Calu3 (cell line): ENCODE measurements around the gene NFE2L2. TPM values are rescaled to one million over a fixed set of nuclear protein-coding genes. Genes with fewer than 3 reads are reported as not detected.
"Not testable (repeated sequence)": the region's sequence is repeated elsewhere in the genome, so short reads cannot be mapped to it uniquely, and the experiment has no call there.

Experiments
- BruUV-seq: library from RNA; stranded (reverse); fragments of 400-500 nt; replicated peaks from 2 replicates; lab custom pipeline; 2021; lab: Mats Ljungman, UMichigan
- CTCF ChIA-PET: fragments of 300-600 bp; sonication (Branson Sonifier 250); formaldehyde crosslinking; loops from one replicate; lab custom pipeline; 2022; ENCODE audit warnings: antibody characterized with exemption; lab: Charles Lee
- DNase-seq: peaks from one replicate; pipeline ENCODE4 v3.0.0; 2022
- H3K27ac Mint-ChIP-seq: one replicate; pipeline ENCODE4 v1.8.0; 2022; ENCODE audit warnings: mixed read lengths; ENCODE audit not compliant: unreplicated experiment
- H3K27me3 Mint-ChIP-seq: one replicate; pipeline ENCODE4 v1.8.0; 2022; ENCODE audit warnings: mixed read lengths; ENCODE audit not compliant: unreplicated experiment
- H3K36me3 Mint-ChIP-seq: one replicate; pipeline ENCODE4 v1.8.0; 2022; ENCODE audit warnings: mild to moderate bottlenecking, moderate library complexity, mixed read lengths; ENCODE audit not compliant: insufficient read depth, unreplicated experiment
- H3K4me1 Mint-ChIP-seq: one replicate; pipeline ENCODE4 v1.8.0; 2022; ENCODE audit warnings: mild to moderate bottlenecking, low read depth, mixed read lengths; ENCODE audit not compliant: unreplicated experiment
- H3K4me3 Mint-ChIP-seq: one replicate; pipeline ENCODE4 v1.8.0; 2022; ENCODE audit warnings: mild to moderate bottlenecking, low read depth, moderate library complexity, mixed read lengths; ENCODE audit not compliant: unreplicated experiment
- H3K9me3 Mint-ChIP-seq: one replicate; pipeline ENCODE4 v1.8.0; 2022; ENCODE audit warnings: low read depth, mixed read lengths; ENCODE audit not compliant: unreplicated experiment
- CTCF ChIP-seq: fragments of 200-600 bp; IDR thresholded peaks from one replicate; pipeline ENCODE4 v1.8.0; 2022; ENCODE audit warnings: antibody characterized with exemption; ENCODE audit not compliant: unreplicated experiment
- intact Hi-C: fragments of 100-400 bp; cut with micrococcal nuclease; formaldehyde crosslinking; loops from one replicate; pipeline ENCODE4 v1.10.0; 2022; ENCODE audit not compliant: unreplicated experiment
- total RNA-seq: library from RNA; stranded (reverse); gene quantifications from 2 replicates; pipeline ENCODE4 v1.2.3, GENCODE V29; 2022

Gene NFE2L2
- total RNA-seq, 1 experiment from 2014 or later: 128 TPM

DNA sequence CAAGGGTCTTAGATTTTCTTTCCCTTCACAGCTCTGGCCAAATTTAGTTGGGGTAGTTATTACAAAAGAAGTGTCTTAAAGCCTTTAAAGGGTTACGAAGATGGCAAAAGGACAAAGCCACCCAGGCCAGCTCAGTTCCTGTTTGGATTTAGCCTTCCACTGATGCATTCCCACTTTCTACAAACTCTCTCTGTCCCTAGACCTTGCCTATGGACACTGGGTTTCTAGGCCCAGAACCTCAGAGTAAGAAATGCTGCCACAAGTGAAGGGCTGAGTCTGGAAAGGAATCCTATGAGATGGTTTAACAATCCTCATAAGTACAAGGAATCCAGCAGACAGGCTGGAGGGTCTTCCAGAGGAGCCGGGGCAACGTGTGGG lies 13.4 kb downstream of the NFE2L2 start:
- CTCF ChIA-PET: interaction anchor here (0.7 kb wide), 1 partner anchor 300 kb away, joined by 4 read pairs; no protein-coding TSS in a partner anchor
- Mint-ChIP-seq H3K4me1 (peaks cover 72% of the 10 kb centered on the region), H3K27ac (peak overlapping the region; percentile 74), H3K9me3 (peaks cover 3% of the 10 kb centered on the region), H3K4me3 (peak overlapping the region; percentile 42), H3K36me3 (peaks cover 85% of the 10 kb centered on the region), H3K27me3 (no peaks in the 10 kb centered on the region)
- intact Hi-C loops: no loop called here
- no peak for DNase-seq
- TF ChIP-seq CTCF: no peak
- BruUV-seq: no TSS peak

DNA sequence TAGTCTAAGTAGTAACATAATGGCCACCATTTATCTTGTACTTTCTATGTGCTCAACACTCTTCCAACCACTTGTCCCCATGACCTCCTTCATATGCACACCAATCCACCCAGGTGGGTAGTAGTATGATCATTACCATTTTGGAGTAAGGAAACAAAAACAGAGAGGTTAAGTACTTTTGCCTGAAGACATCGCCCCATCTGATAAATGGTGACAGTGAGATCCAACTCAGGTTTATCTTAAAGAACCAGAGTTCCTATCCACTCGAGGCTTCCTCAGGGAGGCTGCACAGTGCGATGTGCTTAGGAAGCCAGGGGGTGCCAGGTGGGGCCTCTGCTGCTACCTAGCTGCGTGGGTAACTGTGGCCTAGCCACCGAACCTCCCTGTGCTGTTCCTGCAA lies 14.1 kb downstream of the NFE2L2 start:
- peak overlapping the region; percentile 74 for H3K27ac Mint-ChIP-seq
- CTCF ChIA-PET: no interaction called here
- intact Hi-C loops: no loop called here
- peak overlapping the region; percentile 42 for H3K4me3 Mint-ChIP-seq
- peaks cover 85% of the 10 kb centered on the region for H3K36me3 Mint-ChIP-seq
- DNase-seq: no peak
- H3K4me1 Mint-ChIP-seq: peaks cover 72% of the 10 kb centered on the region
- BruUV-seq: no TSS peak
- no peak for TF ChIP-seq CTCF
- H3K9me3 Mint-ChIP-seq: peaks cover 3% of the 10 kb centered on the region
- H3K27me3 Mint-ChIP-seq: no peaks in the 10 kb centered on the region

DNA sequence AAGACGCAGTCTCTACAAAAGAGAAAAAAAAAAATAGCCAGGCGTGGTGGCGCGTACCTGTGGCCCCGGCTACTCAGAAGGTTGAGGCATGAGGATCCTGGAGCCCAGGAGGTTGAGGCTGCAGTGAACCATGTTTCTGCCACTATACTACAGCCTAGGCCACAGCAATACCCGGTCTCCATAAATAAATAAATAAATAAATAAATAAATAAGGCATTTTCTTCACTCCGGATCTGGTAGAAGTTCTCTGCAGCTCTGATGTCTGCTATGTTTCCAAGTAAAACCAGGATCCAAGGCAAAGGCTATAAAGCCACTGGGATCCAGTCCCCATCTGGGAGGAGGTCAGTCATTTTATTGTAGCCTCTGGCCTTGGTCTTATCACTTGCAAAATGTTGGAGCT lies 15.5 kb downstream of the NFE2L2 start:
- CTCF ChIA-PET: interaction anchor here (1.1 kb wide), 1 partner anchor 14 kb away, joined by 3 read pairs; no protein-coding TSS in a partner anchor
- peak overlapping the region; percentile 69 for H3K27ac Mint-ChIP-seq

DNA sequence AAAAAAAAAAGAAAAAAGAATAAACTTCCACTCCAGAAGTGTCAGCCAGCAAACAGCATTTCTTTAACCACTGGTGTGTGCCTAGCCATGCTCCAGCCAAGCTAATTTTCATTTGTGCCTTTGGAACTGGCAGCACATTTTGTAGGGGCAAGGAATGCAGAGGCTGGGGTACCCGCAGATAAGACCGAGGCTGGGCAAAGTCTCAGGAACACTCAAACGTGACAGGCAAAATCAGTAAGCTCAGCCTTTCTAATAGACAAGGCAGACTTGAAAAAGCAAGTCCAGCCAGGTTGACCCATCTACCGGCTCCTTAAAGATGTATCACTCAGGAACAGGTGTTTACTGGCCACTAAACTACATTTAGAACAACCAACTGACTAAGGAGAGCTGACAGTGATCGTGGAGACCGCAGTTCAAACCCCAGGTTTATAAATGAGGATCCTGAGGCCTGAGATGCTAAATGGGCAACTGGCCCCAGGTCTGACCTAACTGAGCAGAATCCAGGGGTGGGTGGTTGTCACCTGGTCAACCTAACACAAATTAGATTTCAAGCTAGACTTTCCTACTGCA lies 16.7 kb downstream of the NFE2L2 start:
- CTCF ChIA-PET: interaction anchor here (1.1 kb wide), 1 partner anchor 15 kb away, joined by 3 read pairs; no protein-coding TSS in a partner anchor
- H3K4me1 Mint-ChIP-seq: peaks cover 65% of the 10 kb centered on the region

More for the DNA sequence above, 15.5 kb downstream of the NFE2L2 start:
- H3K4me3 Mint-ChIP-seq: no peak overlapping the region
- peaks cover 69% of the 10 kb centered on the region for H3K4me1 Mint-ChIP-seq
- peaks cover 85% of the 10 kb centered on the region for H3K36me3 Mint-ChIP-seq
- H3K9me3 Mint-ChIP-seq: peaks cover 3% of the 10 kb centered on the region
- intact Hi-C loops: no loop called here
- no peak for DNase-seq
- TF ChIP-seq CTCF: no peak
- no peaks in the 10 kb centered on the region for H3K27me3 Mint-ChIP-seq
- no TSS peak for BruUV-seq

GRCh38 chr2:177246523-177247030 lies 17.9 kb downstream of the NFE2L2 start:
- peak overlapping the region; percentile 94 for H3K27ac Mint-ChIP-seq
- BruUV-seq, DNase-seq, intact Hi-C loops, H3K4me3 Mint-ChIP-seq, H3K27me3 Mint-ChIP-seq, H3K9me3 Mint-ChIP-seq, CTCF ChIA-PET: not testable (repeated sequence)
- H3K4me1 Mint-ChIP-seq: peaks cover 65% of the 10 kb centered on the region
- H3K36me3 Mint-ChIP-seq: peaks cover 84% of the 10 kb centered on the region

More for the DNA sequence above, 16.7 kb downstream of the NFE2L2 start:
- intact Hi-C loops: no loop called here
- H3K9me3 Mint-ChIP-seq: no peaks in the 10 kb centered on the region
- H3K36me3 Mint-ChIP-seq: peaks cover 84% of the 10 kb centered on the region
- BruUV-seq: no TSS peak
- no peak overlapping the region for H3K27ac Mint-ChIP-seq
- no peak overlapping the region for H3K4me3 Mint-ChIP-seq
- TF ChIP-seq CTCF: no peak
- no peaks in the 10 kb centered on the region for H3K27me3 Mint-ChIP-seq
- no peak for DNase-seq
